Mucosa of stomach (tissue), 1 donor: ENCODE data around the gene MYH9.

Source experiments
- H3K27me3 ChIP-seq: one replicate; pipeline ENCODE4 v1.7.0; 2013; ENCODE audit warnings: mild to moderate bottlenecking, low read length; ENCODE audit not compliant: control insufficient read depth, insufficient read depth
- H3K36me3 ChIP-seq: one replicate; pipeline ENCODE4 v1.7.0; 2013; ENCODE audit warnings: low read length; ENCODE audit not compliant: control insufficient read depth, insufficient read depth
- H3K4me1 ChIP-seq: one replicate; pipeline ENCODE4 v1.7.0; 2013; ENCODE audit warnings: mild to moderate bottlenecking, low read length; ENCODE audit not compliant: control insufficient read depth, insufficient read depth
- H3K4me3 ChIP-seq: one replicate; pipeline ENCODE4 v1.7.0; 2013; ENCODE audit warnings: low read length
- H3K9ac ChIP-seq: one replicate; pipeline ENCODE4 v1.7.0; 2013; ENCODE audit warnings: mild to moderate bottlenecking, low read length, moderate library complexity
- H3K9me3 ChIP-seq: one replicate; pipeline ENCODE4 v1.7.0; 2013; ENCODE audit warnings: mild to moderate bottlenecking, low read length, moderate library complexity; ENCODE audit not compliant: control insufficient read depth
- donor health status: Pancreatic carcinoma.

The MYH9 gene

GRCh38 chr22:36326178-36327161 lies 61.3 kb downstream of the MYH9 start:
- Histone ChIP-seq H3K9ac (no peak overlapping the region), H3K4me1 (peaks cover 83% of the 10 kb centered on the region), H3K9me3 (no peaks in the 10 kb centered on the region), H3K36me3 (peaks cover 50% of the 10 kb centered on the region), H3K27me3 (no peaks in the 10 kb centered on the region), H3K4me3 (no peak overlapping the region)

- Histone ChIP-seq H3K4me1 (peaks cover 72% of the 10 kb centered on the region), H3K27me3 (no peaks in the 10 kb centered on the region), H3K9me3 (no peaks in the 10 kb centered on the region), H3K4me3 (no peak overlapping the region), H3K36me3 (peaks cover 55% of the 10 kb centered on the region), H3K9ac (peak overlapping the region; percentile 54)
These were observed 62.4 kb downstream of the MYH9 start for GRCh38 chr22:36325154-36326031.

- H3K4me1 ChIP-seq = peaks cover 62% of the 10 kb centered on the region
- no peaks in the 10 kb centered on the region for H3K9me3 ChIP-seq
- peak overlapping the region; percentile 54 for H3K9ac ChIP-seq
- H3K27me3 ChIP-seq = no peaks in the 10 kb centered on the region
- peaks cover 55% of the 10 kb centered on the region for H3K36me3 ChIP-seq
- no peak overlapping the region for H3K4me3 ChIP-seq
These were observed 63.4 kb downstream of the MYH9 start for GRCh38 chr22:36324414-36324813.

- Histone ChIP-seq H3K4me3 (no peak overlapping the region), H3K4me1 (peaks cover 57% of the 10 kb centered on the region), H3K9ac (peak overlapping the region; percentile 53), H3K9me3 (no peaks in the 10 kb centered on the region), H3K36me3 (peaks cover 55% of the 10 kb centered on the region), H3K27me3 (no peaks in the 10 kb centered on the region)
These were observed 63.9 kb downstream of the MYH9 start for GRCh38 chr22:36323855-36324331.

GRCh38 chr22:36323182-36323854 lies 64.4 kb downstream of the MYH9 start:
- Histone ChIP-seq H3K4me1 (peaks cover 52% of the 10 kb centered on the region), H3K27me3 (no peaks in the 10 kb centered on the region), H3K36me3 (peaks cover 55% of the 10 kb centered on the region), H3K9me3 (no peaks in the 10 kb centered on the region), H3K9ac (peak overlapping the region; percentile 53), H3K4me3 (no peak overlapping the region)

GRCh38 chr22:36322602-36322915 lies 65.2 kb downstream of the MYH9 start:
- peaks cover 57% of the 10 kb centered on the region for H3K36me3 ChIP-seq
- no peak overlapping the region for H3K4me3 ChIP-seq
- peak overlapping the region; percentile 53 for H3K9ac ChIP-seq
- no peaks in the 10 kb centered on the region for H3K9me3 ChIP-seq
- H3K4me1 ChIP-seq = peaks cover 44% of the 10 kb centered on the region
- no peaks in the 10 kb centered on the region for H3K27me3 ChIP-seq

GRCh38 chr22:36321797-36322601 lies 65.8 kb downstream of the MYH9 start:
- Histone ChIP-seq H3K27me3 (no peaks in the 10 kb centered on the region), H3K4me1 (peaks cover 38% of the 10 kb centered on the region), H3K4me3 (no peak overlapping the region), H3K9ac (no peak overlapping the region), H3K9me3 (no peaks in the 10 kb centered on the region), H3K36me3 (peaks cover 56% of the 10 kb centered on the region)

- H3K4me1 ChIP-seq = peaks cover 29% of the 10 kb centered on the region
- no peak overlapping the region for H3K9ac ChIP-seq
- no peaks in the 10 kb centered on the region for H3K27me3 ChIP-seq
- H3K36me3 ChIP-seq = peaks cover 51% of the 10 kb centered on the region
- H3K4me3 ChIP-seq = no peak overlapping the region
- no peaks in the 10 kb centered on the region for H3K9me3 ChIP-seq
These were observed 67.2 kb downstream of the MYH9 start for GRCh38 chr22:36320553-36320952.

- peaks cover 22% of the 10 kb centered on the region for H3K4me1 ChIP-seq
- H3K36me3 ChIP-seq = peaks cover 46% of the 10 kb centered on the region
These were observed 67.9 kb downstream of the MYH9 start for GRCh38 chr22:36319595-36320497.

GRCh38 chr22:36318442-36318841 lies 69.3 kb downstream of the MYH9 start:
- H3K9ac ChIP-seq = no peak overlapping the region
- H3K4me1 ChIP-seq = peaks cover 8% of the 10 kb centered on the region
- peaks cover 41% of the 10 kb centered on the region for H3K36me3 ChIP-seq

More at GRCh38 chr22:36319595-36320497, 67.9 kb downstream of the MYH9 start:
- no peaks in the 10 kb centered on the region for H3K9me3 ChIP-seq
- no peak overlapping the region for H3K4me3 ChIP-seq
- no peak overlapping the region for H3K9ac ChIP-seq
- H3K27me3 ChIP-seq = no peaks in the 10 kb centered on the region

More at GRCh38 chr22:36318442-36318841, 69.3 kb downstream of the MYH9 start:
- no peaks in the 10 kb centered on the region for H3K9me3 ChIP-seq
- no peaks in the 10 kb centered on the region for H3K27me3 ChIP-seq
- no peak overlapping the region for H3K4me3 ChIP-seq
